ENCODE data around the gene SMYD3.

GRCh38 chr1:246176126-246177024 is 330.7 kb downstream of the SMYD3 start:
- no peak for TF ChIP-seq CTCF (IDR thresholded peaks at IDR 0.05)
- TF ChIP-seq REST (IDR thresholded peaks at IDR 0.05; ENCODE audit: insufficient read depth in 1 of 2, low read depth in 2 of 2, low read length in 1 of 2), result no peak

All from Panc1 (cell line).